GM18870 (cell line): ENCODE measurements around the gene STAG3.
"Not testable (repeated sequence)": the region's sequence is repeated elsewhere in the genome, so short reads cannot be mapped to it uniquely, and the experiment has no call there.

Experiments
- ATAC-seq: cut with Tn5 transposase; IDR thresholded peaks from one replicate; pipeline ENCODE4 v1.9.1; 2021; ENCODE audit warnings: moderate library complexity; ENCODE audit not compliant: unreplicated experiment

STAG3 gene

GRCh38 chr7:100244988-100245605 is 67.4 kb downstream of the STAG3 start:
- ATAC-seq: not testable (repeated sequence)

DNA sequence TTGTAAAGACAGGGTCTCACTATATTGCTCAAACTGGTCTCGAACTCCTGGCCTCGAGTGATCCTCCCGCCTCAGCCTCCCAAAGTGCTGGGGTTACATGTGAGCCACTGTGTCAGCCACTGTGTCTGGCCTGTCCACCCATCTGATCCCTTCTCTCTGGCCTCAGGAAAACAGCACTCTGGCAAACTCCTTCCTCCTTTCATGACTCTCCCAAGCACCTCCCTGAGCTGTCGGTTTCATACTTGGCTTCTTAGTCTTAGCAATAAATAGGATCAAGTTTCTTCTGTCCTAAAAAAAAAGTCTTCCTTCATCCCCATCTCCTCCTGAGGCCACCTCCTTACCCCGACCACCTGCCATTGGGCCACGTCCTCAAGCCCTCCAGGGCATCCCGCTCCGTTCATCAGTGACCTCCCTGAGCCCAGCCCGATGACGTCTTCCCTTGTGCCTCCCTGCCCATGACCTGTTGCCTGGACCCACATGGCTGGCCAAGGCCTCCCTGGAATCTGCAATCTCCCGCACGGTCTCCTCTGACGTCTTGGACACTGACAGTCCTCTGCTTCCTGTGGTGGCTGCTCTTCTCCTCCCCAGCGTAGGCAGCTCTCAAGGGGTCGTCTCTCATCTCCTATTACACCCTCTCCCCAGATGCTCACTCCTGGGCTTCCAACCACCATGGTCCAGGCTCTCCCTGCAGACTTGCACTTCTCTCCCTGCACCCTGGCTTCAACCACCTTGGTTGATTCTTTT is 68.6 kb downstream of the STAG3 start:
- not testable (repeated sequence) for ATAC-seq

DNA sequence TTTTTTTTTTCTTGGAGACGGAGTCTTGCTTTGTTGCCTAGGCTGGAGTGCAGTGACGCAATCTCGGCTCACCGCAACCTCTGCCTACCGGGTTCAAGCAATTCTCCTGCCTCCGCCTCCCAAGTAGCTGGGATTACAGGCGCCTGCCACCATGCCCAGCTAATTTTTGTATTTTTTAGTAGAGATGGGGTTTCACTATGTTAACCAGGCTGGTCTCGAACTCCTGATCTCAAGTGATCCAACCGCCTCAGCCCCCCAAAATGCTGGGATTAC is 69.1 kb downstream of the STAG3 start:
- not testable (repeated sequence) for ATAC-seq

GRCh38 chr7:100247152-100247757 is 69.5 kb downstream of the STAG3 start:
- no peak for ATAC-seq

DNA sequence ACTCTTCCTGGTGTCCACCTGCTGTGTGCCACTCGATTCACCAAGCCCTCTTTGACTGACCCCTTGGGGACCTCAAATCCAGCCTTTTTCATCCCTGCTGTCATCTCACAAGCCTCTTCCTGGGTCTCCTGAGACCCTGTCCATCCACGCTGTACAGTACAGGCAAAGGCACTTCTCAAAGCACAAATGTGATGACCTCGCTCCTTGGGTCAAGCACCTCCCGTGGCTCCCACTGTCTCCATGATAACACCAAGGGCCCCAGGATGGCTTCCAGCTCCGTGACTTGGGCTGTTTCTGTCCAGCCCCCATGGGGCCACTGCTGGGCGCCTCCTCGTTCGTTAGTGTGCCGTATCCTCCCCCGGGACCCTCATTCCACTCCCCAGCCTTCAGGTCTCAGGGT is 70.8 kb downstream of the STAG3 start:
- no peak for ATAC-seq

- no peak for ATAC-seq
Measured at GRCh38 chr7:100257017-100257416, 79.3 kb downstream of the STAG3 start.

DNA sequence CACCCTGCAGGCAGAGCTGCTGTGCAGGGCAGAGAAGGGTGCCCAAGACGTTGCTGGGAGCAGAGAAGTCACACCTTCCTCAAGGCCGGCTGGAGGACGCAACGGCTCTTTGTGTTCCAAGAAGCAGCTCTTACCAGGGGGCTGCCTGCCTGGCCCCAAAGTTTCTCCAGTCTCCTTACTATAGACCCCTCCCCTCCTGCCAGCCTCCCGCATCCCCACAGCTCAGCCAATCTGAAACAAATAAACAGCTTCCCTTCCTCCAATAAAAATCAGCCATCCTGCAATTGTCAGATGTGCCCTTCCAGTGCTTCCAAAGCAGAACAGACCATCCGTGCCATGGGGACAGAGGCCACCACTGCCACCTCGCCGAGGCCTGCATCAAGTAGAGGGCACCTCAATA is 82.3 kb downstream of the STAG3 start:
- ATAC-seq: not testable (repeated sequence)

GRCh38 chr7:100262896-100263295 is 85.2 kb downstream of the STAG3 start:
- not testable (repeated sequence) for ATAC-seq
